Measurements from ENCODE around the gene EXOC4. TPM values are rescaled to one million over a fixed set of nuclear protein-coding genes. Genes with fewer than 3 reads are reported as not detected.

EXOC4 gene
- total RNA-seq, 4 donors from 2014 or later = 82.4 to 204 (median 128) TPM

GRCh38 chr7:133436014-133436428 lies 183.1 kb downstream of the EXOC4 start:
- intact Hi-C loops (cut with DNase I; ENCODE audit: low total_unique reads) = no loop called here
- in situ Hi-C loops (cut with MboI; ENCODE audit: low pct_ligation_motif_present in 1 of 4, low pct_unique_long_range_greater_than_20kb in 1 of 4, low sequenced_read_pairs in 3 of 4) = no loop called here
- WGBS, 2 donors (ENCODE audit: low coverage in 1 of 2) = 59 to 60% methylated on average over 3 of the region's 3 CpGs

GRCh38 chr7:133437544-133437943 lies 184.7 kb downstream of the EXOC4 start:
- no peak for DNase-seq
- no peak for TF ChIP-seq POLR2AphosphoS5 (IDR thresholded peaks at IDR 0.05)
- TF ChIP-seq CTCF (IDR thresholded peaks at IDR 0.05) = no peak
- TF ChIP-seq EP300 (IDR thresholded peaks at IDR 0.05; ENCODE audit: low read depth) = no peak
- TF ChIP-seq POLR2A (IDR thresholded peaks at IDR 0.05) = no peak
- no peaks in the 10 kb centered on the region for H3K36me3 ChIP-seq
- H3K4me3 ChIP-seq = no peak overlapping the region
- peaks cover 0 to 4% (median 0%) of the 10 kb centered on the region in 4 donors for H3K4me1 ChIP-seq
- 72 to 85% methylated on average over 4 of the region's 4 CpGs for WGBS, 2 donors (ENCODE audit: low coverage in 1 of 2)
- H3K9me3 ChIP-seq = no peaks in the 10 kb centered on the region
- H3K27ac ChIP-seq = no peak overlapping the region
- in situ Hi-C loops (cut with MboI; ENCODE audit: low pct_ligation_motif_present in 1 of 4, low pct_unique_long_range_greater_than_20kb in 1 of 4, low sequenced_read_pairs in 3 of 4) = no loop called here
- intact Hi-C loops (cut with DNase I; ENCODE audit: low total_unique reads) = no loop called here
- H3K27me3 ChIP-seq = no peaks in the 10 kb centered on the region

More at GRCh38 chr7:133436014-133436428, 183.1 kb downstream of the EXOC4 start:
- no peak for DNase-seq
- no peaks in the 10 kb centered on the region for H3K36me3 ChIP-seq
- no peak overlapping the region for H3K27ac ChIP-seq
- H3K27me3 ChIP-seq = no peaks in the 10 kb centered on the region
- TF ChIP-seq POLR2A (IDR thresholded peaks at IDR 0.05) (no peak), POLR2AphosphoS5 (IDR thresholded peaks at IDR 0.05) (no peak), CTCF (IDR thresholded peaks at IDR 0.05) (no peak), EP300 (IDR thresholded peaks at IDR 0.05; ENCODE audit: low read depth) (no peak)
- peaks cover 0 to 4% (median 0%) of the 10 kb centered on the region in 4 donors for H3K4me1 ChIP-seq
- no peak overlapping the region for H3K4me3 ChIP-seq
- H3K9me3 ChIP-seq = no peaks in the 10 kb centered on the region

DNA sequence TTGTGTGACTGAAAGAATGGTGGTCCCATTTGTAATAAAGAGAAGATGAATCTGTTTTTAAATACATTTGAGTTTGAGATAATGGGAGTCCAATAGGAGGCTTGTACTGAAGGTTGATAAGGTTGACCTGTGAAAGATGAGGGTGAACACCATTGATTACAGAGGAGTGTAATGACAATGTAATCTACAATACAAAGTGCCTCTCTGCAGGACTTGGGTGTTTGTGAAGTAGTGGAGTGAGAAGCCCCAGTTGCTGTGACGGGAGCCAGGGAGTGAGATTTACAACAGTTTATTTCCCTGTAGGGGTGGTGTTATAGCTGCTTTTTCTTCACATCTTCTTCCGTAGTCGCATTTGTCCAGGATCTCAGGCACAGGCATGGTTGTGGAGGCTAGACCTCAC lies 189.9 kb downstream of the EXOC4 start:
- Histone ChIP-seq H3K27ac (no peak overlapping the region), H3K9me3 (no peaks in the 10 kb centered on the region), H3K27me3 (no peaks in the 10 kb centered on the region), H3K4me1 (no peaks in the 10 kb centered on the region), H3K4me3 (no peak overlapping the region), H3K36me3 (no peaks in the 10 kb centered on the region)
- DNase-seq = no peak
- TF ChIP-seq CTCF (IDR thresholded peaks at IDR 0.05) (no peak), EP300 (IDR thresholded peaks at IDR 0.05; ENCODE audit: low read depth) (no peak), POLR2A (IDR thresholded peaks at IDR 0.05) (no peak), POLR2AphosphoS5 (IDR thresholded peaks at IDR 0.05) (no peak)
- 97 to 100% methylated on average over 1 to 3 of the region's 3 CpGs for WGBS, 2 donors (ENCODE audit: low coverage in 1 of 2)
- intact Hi-C loops (cut with DNase I; ENCODE audit: low total_unique reads) = no loop called here
- in situ Hi-C loops (cut with MboI; ENCODE audit: low pct_ligation_motif_present in 1 of 4, low pct_unique_long_range_greater_than_20kb in 1 of 4, low sequenced_read_pairs in 3 of 4) = no loop called here

GRCh38 chr7:133445617-133446016 lies 192.7 kb downstream of the EXOC4 start:
- H3K9me3 ChIP-seq = no peaks in the 10 kb centered on the region
- no peaks in the 10 kb centered on the region for H3K27me3 ChIP-seq
- in situ Hi-C loops (cut with MboI; ENCODE audit: low pct_ligation_motif_present in 1 of 4, low pct_unique_long_range_greater_than_20kb in 1 of 4, low sequenced_read_pairs in 3 of 4) (no loop called here), intact Hi-C loops (cut with DNase I; ENCODE audit: low total_unique reads) (no loop called here)
- H3K27ac ChIP-seq = no peak overlapping the region
- H3K36me3 ChIP-seq = no peaks in the 10 kb centered on the region
- TF ChIP-seq POLR2A (IDR thresholded peaks at IDR 0.05) = no peak
- no peak for DNase-seq
- no peaks in the 10 kb centered on the region for H3K4me1 ChIP-seq
- H3K4me3 ChIP-seq = no peak overlapping the region
- 92 to 100% methylated on average over 6 of the region's 6 CpGs for WGBS, 2 donors (ENCODE audit: low coverage in 1 of 2)

- intact Hi-C loops (cut with DNase I; ENCODE audit: low total_unique reads) (no loop called here), in situ Hi-C loops (cut with MboI; ENCODE audit: low pct_ligation_motif_present in 1 of 4, low pct_unique_long_range_greater_than_20kb in 1 of 4, low sequenced_read_pairs in 3 of 4) (no loop called here)
- Histone ChIP-seq H3K36me3 (no peaks in the 10 kb centered on the region), H3K4me3 (no peak overlapping the region), H3K27me3 (no peaks in the 10 kb centered on the region), H3K9me3 (no peaks in the 10 kb centered on the region), H3K4me1 (no peaks in the 10 kb centered on the region), H3K27ac (no peak overlapping the region)
- no peak for DNase-seq
- WGBS, 2 donors (ENCODE audit: low coverage in 1 of 2) = 100% methylated on average over 1 of the region's 1 CpG
- TF ChIP-seq POLR2AphosphoS5 (IDR thresholded peaks at IDR 0.05) (no peak), CTCF (IDR thresholded peaks at IDR 0.05) (no peak), POLR2A (IDR thresholded peaks at IDR 0.05) (no peak), EP300 (IDR thresholded peaks at IDR 0.05; ENCODE audit: low read depth) (no peak)
These were observed 195.1 kb downstream of the EXOC4 start for GRCh38 chr7:133448012-133448411.

Data from transverse colon (tissue), 4 donors.